GM19372 (cell line): ENCODE data around the gene MORN4.
"Not testable (repeated sequence)": the region's sequence is repeated elsewhere in the genome, so short reads cannot be mapped to it uniquely, and the experiment has no call there.

Experiments
- ATAC-seq: cut with Tn5 transposase; IDR thresholded peaks from one replicate; pipeline ENCODE4 v1.9.1; 2021; ENCODE audit warnings: mild to moderate bottlenecking, low read depth, moderate library complexity; ENCODE audit not compliant: unreplicated experiment

Gene MORN4

GRCh38 chr10:97642471-97643159, 9.3 kb upstream of the MORN4 start:
- not testable (repeated sequence) for ATAC-seq

- ATAC-seq = no peak
Measured at GRCh38 chr10:97640868-97641811, 7.8 kb upstream of the MORN4 start.

- ATAC-seq = peak; percentile 99
Measured at GRCh38 chr10:97640174-97640867, 7.0 kb upstream of the MORN4 start, which contains the start of gene PI4K2A. Gene PI4K2A, plus strand, starts transcription at chr10:97640671. Its CDS starts 72 bp downstream, at chr10:97640743.

GRCh38 chr10:97639090-97639489, 5.8 kb upstream of the MORN4 start:
- ATAC-seq = not testable (repeated sequence)

GRCh38 chr10:97635577-97635976, 2.3 kb upstream of the MORN4 start:
- no peak for ATAC-seq

GRCh38 chr10:97633921-97634320, 621 bp upstream of the MORN4 start:
- no peak for ATAC-seq

GRCh38 chr10:97631098-97631497, 2.2 kb downstream of the MORN4 start:
- no peak for ATAC-seq

- ATAC-seq = no peak
Measured at GRCh38 chr10:97629289-97629688, 4.0 kb downstream of the MORN4 start.

GRCh38 chr10:97628228-97628627, 5.1 kb downstream of the MORN4 start:
- no peak for ATAC-seq

GRCh38 chr10:97627731-97628130, 5.6 kb downstream of the MORN4 start:
- ATAC-seq = no peak

- no peak for ATAC-seq
Measured at GRCh38 chr10:97623277-97623676, 10.0 kb downstream of the MORN4 start.

- no peak for ATAC-seq
Measured at GRCh38 chr10:97618733-97619132, 14.6 kb downstream of the MORN4 start.

- ATAC-seq = no peak
Measured at GRCh38 chr10:97618285-97618684, 15.0 kb downstream of the MORN4 start.

GRCh38 chr10:97612386-97612785, 20.9 kb downstream of the MORN4 start:
- no peak for ATAC-seq

- ATAC-seq = no peak
Measured at GRCh38 chr10:97611473-97611872, 21.8 kb downstream of the MORN4 start.

- ATAC-seq = no peak
Measured at GRCh38 chr10:97608991-97609561, 24.2 kb downstream of the MORN4 start.

- ATAC-seq = no peak
Measured at GRCh38 chr10:97607095-97607636, 26.1 kb downstream of the MORN4 start.

GRCh38 chr10:97601268-97602215, 31.8 kb downstream of the MORN4 start:
- ATAC-seq = no peak

- no peak for ATAC-seq
Measured at GRCh38 chr10:97600616-97601015, 32.7 kb downstream of the MORN4 start.
